ENCODE measurements around the gene SMARCA4. TPM values are rescaled to one million over a fixed set of nuclear protein-coding genes. Genes with fewer than 3 reads are reported as not detected.

The SMARCA4 gene
- total RNA-seq, 1 experiment from 2014 or later: 261 TPM

DNA sequence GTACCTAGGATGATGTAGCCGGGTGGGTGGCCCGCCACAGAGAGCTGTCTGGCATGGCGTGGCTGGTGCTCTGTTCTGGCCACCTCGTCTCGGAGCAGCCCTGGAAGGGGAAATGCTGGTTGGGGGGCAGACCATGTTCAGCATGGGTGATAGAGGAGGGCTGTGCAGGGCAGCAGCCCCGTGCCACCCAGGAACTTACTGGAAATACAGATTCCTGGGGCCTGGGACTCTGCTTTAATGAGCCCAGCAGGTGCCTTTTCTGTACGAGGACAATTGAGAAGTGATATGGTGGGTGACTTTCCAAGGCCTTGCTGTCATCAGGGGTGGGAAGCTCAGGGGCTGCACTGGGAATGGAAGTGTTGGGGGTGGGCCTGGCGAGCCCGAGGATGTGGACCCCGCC lies 24.7 kb downstream of the SMARCA4 start:
- Mint-ChIP-seq H3K9me3 (no peaks in the 10 kb centered on the region), H3K4me1 (peaks cover 0 to 11% of the 10 kb centered on the region in 2 experiments; a peak in 1 of 4 replicates), H3K27me3 (ENCODE audit: low read depth) (no peaks in the 10 kb centered on the region), H3K36me3 (ENCODE audit: insufficient read depth in 1 of 3, low read depth in 3 of 3) (peaks cover 33 to 60% (median 46%) of the 10 kb centered on the region in 3 experiments; a peak in 6 of 7 replicates), H3K4me3 (no peak overlapping the region), H3K27ac (peak overlapping the region in 2 of 3 experiments; percentile 17 to 57; a peak in 1 of 7 replicates)
- H3K79me2 ChIP-seq (ENCODE audit: insufficient read depth, low read length): peaks cover 17% of the 10 kb centered on the region; the same call in 1 of the 2 replicates
- H2BK5ac ChIP-seq (ENCODE audit: insufficient read length, low read length): no peak overlapping the region
- no peak overlapping the region for H4K91ac ChIP-seq (ENCODE audit: insufficient read length, low read depth, low read length)
- H2BK15ac ChIP-seq (ENCODE audit: low read depth, low read length): no peak overlapping the region
- no peaks in the 10 kb centered on the region for H3K9me3 ChIP-seq (ENCODE audit: control insufficient read depth, low read depth, low read length)
- WGBS (ENCODE audit: extremely low coverage, insufficient read length, low lambda C conversion rate): no CpG with 5 or more reads among the region's 10 CpGs
- H3K23ac ChIP-seq (ENCODE audit: insufficient read length, low read depth, low read length): no peak overlapping the region
- H3K23me2 ChIP-seq (ENCODE audit: insufficient read length, low read depth, low read length, poor library complexity, severe bottlenecking): no peaks in the 10 kb centered on the region
- no peaks in the 10 kb centered on the region for H3K4me1 ChIP-seq (ENCODE audit: insufficient read depth, low read length)
- H4K5ac ChIP-seq (ENCODE audit: insufficient read length, low read depth, low read length): no peak overlapping the region
- H4K8ac ChIP-seq (replicated peaks; ENCODE audit: insufficient read length, low read depth, low read length): no peak overlapping the region
- H3K27ac ChIP-seq (ENCODE audit: insufficient read length, low read depth, low read length): no peak overlapping the region
- no peak overlapping the region for H3K56ac ChIP-seq (ENCODE audit: insufficient read length, low read depth, low read length)
- H3K14ac ChIP-seq (ENCODE audit: insufficient read depth, low read length): no peak overlapping the region
- H3K79me1 ChIP-seq (ENCODE audit: insufficient read depth, low read depth, low read length, poor library complexity, severe bottlenecking): peaks cover 10% of the 10 kb centered on the region
- no peak overlapping the region for H3K18ac ChIP-seq (ENCODE audit: insufficient read length, low read depth, low read length)
- no peaks in the 10 kb centered on the region for H3K27me3 ChIP-seq (ENCODE audit: insufficient read depth, low read length)
- no peak overlapping the region for H2AK5ac ChIP-seq (ENCODE audit: insufficient read length, low read length)
- no peak overlapping the region for H2AFZ ChIP-seq (ENCODE audit: low read length)
- H2BK20ac ChIP-seq (ENCODE audit: low read depth, low read length, poor library complexity, severe bottlenecking): no peak overlapping the region
- H2BK120ac ChIP-seq (ENCODE audit: low read depth, low read length, poor library complexity, severe bottlenecking): no peak overlapping the region
- H3K9ac ChIP-seq (ENCODE audit: extremely low read depth, insufficient read length, low read length): no peak overlapping the region
- H2BK12ac ChIP-seq (ENCODE audit: insufficient read length, low read depth, low read length): no peak overlapping the region
- no peaks in the 10 kb centered on the region for H4K20me1 ChIP-seq (ENCODE audit: control insufficient read depth, insufficient read depth, insufficient read length)
- no peak overlapping the region for H3K4me2 ChIP-seq (ENCODE audit: insufficient read depth, insufficient read length, low read length)
- H3T11ph ChIP-seq (ENCODE audit: low read length): no peak overlapping the region
- no peak for DNase-seq
- TF ChIP-seq, protein P1, sequence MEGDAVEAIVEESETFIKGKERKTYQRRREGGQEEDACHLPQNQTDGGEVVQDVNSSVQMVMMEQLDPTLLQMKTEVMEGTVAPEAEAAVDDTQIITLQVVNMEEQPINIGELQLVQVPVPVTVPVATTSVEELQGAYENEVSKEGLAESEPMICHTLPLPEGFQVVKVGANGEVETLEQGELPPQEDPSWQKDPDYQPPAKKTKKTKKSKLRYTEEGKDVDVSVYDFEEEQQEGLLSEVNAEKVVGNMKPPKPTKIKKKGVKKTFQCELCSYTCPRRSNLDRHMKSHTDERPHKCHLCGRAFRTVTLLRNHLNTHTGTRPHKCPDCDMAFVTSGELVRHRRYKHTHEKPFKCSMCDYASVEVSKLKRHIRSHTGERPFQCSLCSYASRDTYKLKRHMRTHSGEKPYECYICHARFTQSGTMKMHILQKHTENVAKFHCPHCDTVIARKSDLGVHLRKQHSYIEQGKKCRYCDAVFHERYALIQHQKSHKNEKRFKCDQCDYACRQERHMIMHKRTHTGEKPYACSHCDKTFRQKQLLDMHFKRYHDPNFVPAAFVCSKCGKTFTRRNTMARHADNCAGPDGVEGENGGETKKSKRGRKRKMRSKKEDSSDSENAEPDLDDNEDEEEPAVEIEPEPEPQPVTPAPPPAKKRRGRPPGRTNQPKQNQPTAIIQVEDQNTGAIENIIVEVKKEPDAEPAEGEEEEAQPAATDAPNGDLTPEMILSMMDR (conservative IDR thresholded peaks at IDR 0.05): no peak
- H3K4ac ChIP-seq (ENCODE audit: low read depth, low read length): no peak overlapping the region
